Keratinocyte (primary cell): Measurements from ENCODE around the gene MPP1. TPM values are rescaled to one million over a fixed set of nuclear protein-coding genes. Genes with fewer than 3 reads are reported as not detected.

Source experiments
- DNase-seq: peaks from one replicate; pipeline ENCODE4 v3.0.0-alpha.2; 2011; ENCODE audit warnings: low read depth, missing footprints, low spot score
- FAIRE-seq: peaks from 2 replicates; lab custom pipeline; 2011; peaks lifted over from hg19 to GRCh38; lab: Jason Lieb, UNC
- H2AFZ ChIP-seq: 2 replicates; pipeline ENCODE4 v1.6.0; 2012; ENCODE audit warnings: low read length, control low read depth, inconsistent platforms; ENCODE audit not compliant: control insufficient read depth
- H3K27ac ChIP-seq: 2 replicates; pipeline ENCODE4 v1.5.1; 2011; ENCODE audit warnings: low read length; ENCODE audit not compliant: control insufficient read depth, insufficient read depth
- H3K27me3 ChIP-seq: 3 replicates; pipeline ENCODE4 v1.6.0; 2011; ENCODE audit warnings: low read length; ENCODE audit not compliant: control insufficient read depth, insufficient read depth; ENCODE audit errors: extremely low read depth
- H3K36me3 ChIP-seq, 2 experiments: 2 replicates in 1 of 2; 3 replicates in 1 of 2; pipeline ENCODE4 v1.5.1; 2011; ENCODE audit warnings: low read length in 2 of 2, mild to moderate bottlenecking in 1 of 2; ENCODE audit not compliant: control insufficient read depth in 2 of 2, insufficient read depth in 2 of 2; ENCODE audit errors: extremely low read depth in 1 of 2
- H3K4me1 ChIP-seq: 3 replicates; pipeline ENCODE4 v1.5.1; 2011; ENCODE audit warnings: low read length; ENCODE audit not compliant: control insufficient read depth, insufficient read depth; ENCODE audit errors: extremely low read depth
- H3K4me2 ChIP-seq: 3 replicates; pipeline ENCODE4 v1.6.0; 2011; ENCODE audit warnings: low read depth, low read length; ENCODE audit not compliant: control insufficient read depth, insufficient read depth; ENCODE audit errors: extremely low read depth
- H3K4me3 ChIP-seq, 3 experiments: fragments of 200-600 bp in 1 of 3; sonication (generic) in 1 of 3; 2 replicates in 2 of 3; 3 replicates in 1 of 3; pipeline ENCODE4 v1.5.1; 2011 to 2016; ENCODE audit warnings: low read length in 3 of 3, mild to moderate bottlenecking in 3 of 3, control low read depth in 2 of 3, inconsistent platforms in 1 of 3, low read depth in 1 of 3, mixed read lengths in 1 of 3, mixed run types in 1 of 3, moderate library complexity in 1 of 3; ENCODE audit not compliant: control insufficient read depth in 2 of 3, insufficient read depth in 2 of 3; ENCODE audit errors: extremely low read depth in 1 of 3
- H3K79me2 ChIP-seq: 2 replicates; pipeline ENCODE4 v1.6.0; 2012; ENCODE audit warnings: low read length; ENCODE audit not compliant: control insufficient read depth, insufficient read depth
- H3K9ac ChIP-seq: 3 replicates; pipeline ENCODE4 v1.6.0; 2011; ENCODE audit warnings: low read length; ENCODE audit not compliant: control insufficient read depth, insufficient read depth; ENCODE audit errors: extremely low read depth
- H3K9me1 ChIP-seq: 3 replicates; pipeline ENCODE4 v1.6.0; 2011; ENCODE audit warnings: low read length; ENCODE audit not compliant: control insufficient read depth, insufficient read depth; ENCODE audit errors: extremely low read depth
- H3K9me3 ChIP-seq: 2 replicates; pipeline ENCODE4 v1.5.1; 2012; ENCODE audit warnings: low read depth, low read length; ENCODE audit not compliant: control insufficient read depth
- H4K20me1 ChIP-seq: 3 replicates; pipeline ENCODE4 v1.6.0; 2011; ENCODE audit warnings: low read length; ENCODE audit not compliant: control insufficient read depth, insufficient read depth; ENCODE audit errors: extremely low read depth
- EZH2 ChIP-seq: IDR thresholded peaks from one replicate; pipeline ENCODE4 v1.6.1; 2012; ENCODE audit warnings: inconsistent platforms, mild to moderate bottlenecking, low read length, moderate library complexity
- dilution Hi-C: fragments of 300-500 bp; cut with MboI; formaldehyde crosslinking; loops from one replicate; pipeline ENCODE4 v1.7.0; 2020; ENCODE audit warnings: low sequenced_read_pairs; ENCODE audit not compliant: extremely low pct_ligation_motif_present
- polyA plus RNA-seq, 5 experiments: library from polyadenylated mRNA; depleted of rRNA in 3 of 5; stranded (reverse) in 3 of 5; stranded (forward) in 1 of 5; unstranded in 1 of 5; fragments of >200 nt; gene quantifications; 1 replicate in 1 of 5; 2 replicates in 3 of 5; 3 replicates in 1 of 5; pipeline versions ENCODE4 v1.2.1 to v1.2.3, GENCODE V29; 2011 to 2012; ENCODE audit warnings: missing spikeins in 2 of 5, low read depth in 1 of 5, low replicate concordance in 1 of 5
- TF ChIP-seq, protein P1 (sequence below), 3 experiments: IDR thresholded peaks in 1 of 3; conservative IDR thresholded peaks in 1 of 3; optimal IDR thresholded peaks in 1 of 3; 2 replicates in 2 of 3; 3 replicates in 1 of 3; pipeline versions ENCODE3 to v1.5.1; 2011; ENCODE audit warnings: low read length in 3 of 3, mild to moderate bottlenecking in 3 of 3, moderate library complexity in 2 of 3, control low read depth in 1 of 3, inconsistent platforms in 1 of 3; ENCODE audit not compliant: insufficient read depth in 2 of 3; ENCODE audit errors: extremely low read depth in 1 of 3

The MPP1 gene
- polyA plus RNA-seq, 1 donor (not counting 4 experiments of a cell fraction or from before 2014, with no cell fraction given), result 4.9 TPM

DNA sequence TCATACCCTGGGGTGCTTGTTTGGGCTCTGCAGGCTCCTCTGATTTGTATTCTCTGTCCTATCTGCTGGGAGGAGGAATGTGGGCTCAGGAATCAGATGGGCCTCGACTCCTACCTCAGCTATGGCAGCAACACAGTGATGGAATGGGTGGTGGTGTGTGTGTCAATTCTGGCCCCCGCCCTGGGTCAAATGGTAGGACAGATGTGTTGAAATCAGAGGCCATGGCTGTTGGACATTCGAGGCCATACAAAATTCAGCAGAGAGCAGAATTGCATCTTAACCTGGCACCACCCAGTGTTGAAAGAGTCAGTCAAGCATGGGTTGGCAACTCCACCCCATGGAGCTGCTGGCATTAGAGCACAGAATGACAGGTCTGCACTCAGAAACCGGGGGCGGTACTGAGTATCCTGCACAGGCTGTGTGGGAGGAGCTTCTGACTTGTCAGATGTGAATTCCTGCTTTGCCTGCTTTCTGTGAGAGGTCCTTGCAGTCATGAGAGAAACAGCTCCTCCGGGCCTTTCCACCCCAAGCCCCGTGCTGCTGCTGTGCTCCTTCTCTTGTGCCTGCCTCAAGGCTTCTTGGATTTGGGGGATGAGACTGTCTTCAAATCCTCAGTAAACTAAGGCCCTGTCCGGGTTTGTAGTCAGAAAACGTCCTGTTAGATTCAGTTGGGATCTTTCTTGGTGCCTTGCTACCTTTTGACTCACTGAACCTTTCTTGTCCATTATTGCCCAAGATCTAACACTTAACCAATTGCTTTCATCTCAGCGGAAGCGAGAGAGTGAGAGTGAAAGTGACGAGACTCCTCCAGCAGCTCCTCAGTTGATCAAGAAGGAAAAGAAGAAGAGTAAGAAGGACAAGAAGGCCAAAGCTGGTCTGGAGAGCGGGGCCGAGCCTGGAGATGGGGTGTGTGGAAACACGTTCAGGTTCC, 29.6 kb downstream of the MPP1 start:
- dilution Hi-C loops, result no loop called here
- Histone ChIP-seq H3K36me3 (peaks cover 16 to 17% of the 10 kb centered on the region in 2 experiments), H3K4me2 (no peak overlapping the region), H2AFZ (no peak overlapping the region), H3K9me3 (no peaks in the 10 kb centered on the region), H3K79me2 (peaks cover under 1% of the 10 kb centered on the region), H3K4me1 (no peaks in the 10 kb centered on the region), H4K20me1 (peaks cover 3% of the 10 kb centered on the region), H3K27ac (no peak overlapping the region), H3K9me1 (no peaks in the 10 kb centered on the region), H3K9ac (no peak overlapping the region), H3K27me3 (no peaks in the 10 kb centered on the region), H3K4me3 (no peak overlapping the region)
- FAIRE-seq, result no peak
- DNase-seq, result no peak
- TF ChIP-seq, protein P1, sequence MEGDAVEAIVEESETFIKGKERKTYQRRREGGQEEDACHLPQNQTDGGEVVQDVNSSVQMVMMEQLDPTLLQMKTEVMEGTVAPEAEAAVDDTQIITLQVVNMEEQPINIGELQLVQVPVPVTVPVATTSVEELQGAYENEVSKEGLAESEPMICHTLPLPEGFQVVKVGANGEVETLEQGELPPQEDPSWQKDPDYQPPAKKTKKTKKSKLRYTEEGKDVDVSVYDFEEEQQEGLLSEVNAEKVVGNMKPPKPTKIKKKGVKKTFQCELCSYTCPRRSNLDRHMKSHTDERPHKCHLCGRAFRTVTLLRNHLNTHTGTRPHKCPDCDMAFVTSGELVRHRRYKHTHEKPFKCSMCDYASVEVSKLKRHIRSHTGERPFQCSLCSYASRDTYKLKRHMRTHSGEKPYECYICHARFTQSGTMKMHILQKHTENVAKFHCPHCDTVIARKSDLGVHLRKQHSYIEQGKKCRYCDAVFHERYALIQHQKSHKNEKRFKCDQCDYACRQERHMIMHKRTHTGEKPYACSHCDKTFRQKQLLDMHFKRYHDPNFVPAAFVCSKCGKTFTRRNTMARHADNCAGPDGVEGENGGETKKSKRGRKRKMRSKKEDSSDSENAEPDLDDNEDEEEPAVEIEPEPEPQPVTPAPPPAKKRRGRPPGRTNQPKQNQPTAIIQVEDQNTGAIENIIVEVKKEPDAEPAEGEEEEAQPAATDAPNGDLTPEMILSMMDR (optimal IDR thresholded peaks at IDR 0.05 in 1 of 3, IDR thresholded peaks at IDR 0.05 in 1 of 3, conservative IDR thresholded peaks at IDR 0.05 in 1 of 3; ENCODE audit: extremely low read depth in 1 of 3, insufficient read depth in 2 of 3, low read length in 3 of 3), result no peak
- no peak for TF ChIP-seq EZH2

DNA sequence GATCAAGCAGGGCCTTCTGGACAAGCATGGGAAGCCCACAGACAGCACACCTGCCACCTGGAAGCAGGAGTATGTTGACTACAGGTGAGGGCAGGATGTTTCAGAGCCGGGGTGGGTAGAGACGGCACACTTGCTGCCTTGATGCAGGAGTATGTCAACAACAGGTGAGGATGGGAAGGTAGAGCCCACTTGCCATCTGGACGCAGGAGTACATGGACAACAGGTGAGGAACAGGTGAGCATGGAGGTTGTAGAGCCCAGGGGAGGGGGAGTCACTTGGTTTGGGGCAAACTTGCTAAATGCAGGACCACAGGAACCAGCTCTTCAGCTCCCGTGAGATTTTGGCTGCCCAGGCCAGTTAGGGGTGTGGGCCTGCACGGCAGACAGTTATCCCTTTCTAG, 30.7 kb downstream of the MPP1 start:
- TF ChIP-seq, protein P1 (optimal IDR thresholded peaks at IDR 0.05 in 1 of 3, IDR thresholded peaks at IDR 0.05 in 1 of 3, conservative IDR thresholded peaks at IDR 0.05 in 1 of 3; ENCODE audit: extremely low read depth in 1 of 3, insufficient read depth in 2 of 3, low read length in 3 of 3), result no peak
- no peak for TF ChIP-seq EZH2
- Histone ChIP-seq H3K79me2 (peaks cover 4% of the 10 kb centered on the region), H3K9me1 (no peaks in the 10 kb centered on the region), H3K27ac (no peak overlapping the region), H3K27me3 (no peaks in the 10 kb centered on the region), H4K20me1 (peaks cover 3% of the 10 kb centered on the region), H3K36me3 (peaks cover 17 to 19% of the 10 kb centered on the region in 2 experiments), H3K4me1 (no peaks in the 10 kb centered on the region), H3K9me3 (no peaks in the 10 kb centered on the region), H2AFZ (no peak overlapping the region), H3K9ac (no peak overlapping the region), H3K4me2 (no peak overlapping the region), H3K4me3 (no peak overlapping the region)
- DNase-seq (no peak), FAIRE-seq (no peak)
- dilution Hi-C loops, result no loop called here
